MM.1S (cell line): ENCODE data around the gene SEPTIN10.

ENCODE experiments used
- CTCF ChIP-seq: fragments of 300-600 bp; sonication (generic); IDR thresholded peaks from 2 replicates; pipeline ENCODE4 v1.5.1; 2016; ENCODE audit warnings: antibody characterized with exemption, low read length, mixed read lengths
- EZH2 ChIP-seq: fragments of 300-600 bp; sonication (generic); optimal IDR thresholded peaks from 2 replicates; pipeline ENCODE3; 2017; ENCODE audit warnings: low read depth, mild to moderate bottlenecking, antibody characterized with exemption, low read length, mixed read lengths
- EZH2phosphoT487 ChIP-seq: fragments of 300-600 bp; sonication (generic); IDR thresholded peaks from 2 replicates; pipeline ENCODE4 v1.6.1; 2018; ENCODE audit warnings: antibody characterized with exemption, low read length

- TF ChIP-seq CTCF (no peak), EZH2phosphoT487 (no peak), EZH2 (no peak)
Measured at GRCh38 chr2:109636317-109636716, 22.6 kb upstream of the SEPTIN10 start.
